HepG2 (cell line): ENCODE data around the gene APBB3.

Experiments used
- HNF4A ChIP-seq: sonication (generic); formaldehyde crosslinking; IDR thresholded peaks from 2 replicates; pipeline ENCODE4 v1.4.0; 2020; ENCODE audit warnings: missing genetic modification reagents
- HOXA5 ChIP-seq: sonication (generic); formaldehyde crosslinking; IDR thresholded peaks from 2 replicates; pipeline ENCODE4 v1.4.0; 2020; ENCODE audit warnings: missing genetic modification reagents
- NR2C2 ChIP-seq: sonication (generic); formaldehyde crosslinking; IDR thresholded peaks from 2 replicates; pipeline ENCODE4 v1.4.0; 2020; ENCODE audit warnings: missing genetic modification reagents, mild to moderate bottlenecking, moderate library complexity, borderline replicate concordance
- SUZ12 ChIP-seq: fragments of 150-350 bp; IDR thresholded peaks from 2 replicates; pipeline ENCODE4 v1.6.1; 2014; ENCODE audit warnings: low read depth, low read length
- TCF7 ChIP-seq: sonication (generic); IDR thresholded peaks from 2 replicates; pipeline ENCODE4 v1.6.1; 2016; ENCODE audit warnings: antibody characterized with exemption, low read depth
- TF ChIP-seq, protein P1 (sequence below): sonication (generic); formaldehyde crosslinking; IDR thresholded peaks from 2 replicates; pipeline ENCODE4 v1.5.0; 2020; ENCODE audit warnings: mild to moderate bottlenecking, missing genetic modification reagents, moderate library complexity

DNA sequence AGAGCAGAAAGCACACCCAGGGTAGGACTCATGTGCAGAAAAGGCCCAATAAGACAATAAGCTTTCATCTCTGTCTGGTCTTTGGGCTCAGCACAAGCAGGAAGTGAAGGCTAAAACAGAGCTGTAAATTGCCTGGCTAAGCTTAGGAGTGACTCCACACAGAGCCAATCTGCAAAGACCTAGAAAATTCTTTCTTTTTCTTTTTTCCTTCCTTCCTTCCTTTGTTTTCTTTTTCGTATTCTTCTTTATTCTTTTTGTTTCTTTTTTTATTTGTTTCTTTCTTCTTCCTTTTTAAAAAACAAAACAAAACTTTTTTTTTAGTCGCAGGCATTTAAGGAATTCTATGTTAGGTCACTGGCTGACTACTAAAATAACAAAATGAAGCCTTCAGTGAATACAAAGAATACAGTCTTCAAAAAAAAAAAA, 12.4 kb upstream of the APBB3 start:
- TF ChIP-seq HNF4A (CRISPR knock-in tag) (no peak), SUZ12 (no peak), NR2C2 (CRISPR knock-in tag) (no peak), TCF7 (no peak), HOXA5 (CRISPR knock-in tag) (no peak)
- TF ChIP-seq, protein P1, sequence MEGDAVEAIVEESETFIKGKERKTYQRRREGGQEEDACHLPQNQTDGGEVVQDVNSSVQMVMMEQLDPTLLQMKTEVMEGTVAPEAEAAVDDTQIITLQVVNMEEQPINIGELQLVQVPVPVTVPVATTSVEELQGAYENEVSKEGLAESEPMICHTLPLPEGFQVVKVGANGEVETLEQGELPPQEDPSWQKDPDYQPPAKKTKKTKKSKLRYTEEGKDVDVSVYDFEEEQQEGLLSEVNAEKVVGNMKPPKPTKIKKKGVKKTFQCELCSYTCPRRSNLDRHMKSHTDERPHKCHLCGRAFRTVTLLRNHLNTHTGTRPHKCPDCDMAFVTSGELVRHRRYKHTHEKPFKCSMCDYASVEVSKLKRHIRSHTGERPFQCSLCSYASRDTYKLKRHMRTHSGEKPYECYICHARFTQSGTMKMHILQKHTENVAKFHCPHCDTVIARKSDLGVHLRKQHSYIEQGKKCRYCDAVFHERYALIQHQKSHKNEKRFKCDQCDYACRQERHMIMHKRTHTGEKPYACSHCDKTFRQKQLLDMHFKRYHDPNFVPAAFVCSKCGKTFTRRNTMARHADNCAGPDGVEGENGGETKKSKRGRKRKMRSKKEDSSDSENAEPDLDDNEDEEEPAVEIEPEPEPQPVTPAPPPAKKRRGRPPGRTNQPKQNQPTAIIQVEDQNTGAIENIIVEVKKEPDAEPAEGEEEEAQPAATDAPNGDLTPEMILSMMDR (CRISPR knock-in tag): no peak
